Testis (tissue), 3 donors: ENCODE data around the gene GLDC. TPM values are rescaled to one million over a fixed set of nuclear protein-coding genes. Genes with fewer than 3 reads are reported as not detected.
A peak's percentile ranks its signal among the peaks of the same experiment; 100 is the strongest.

Experiments used
- DNase-seq: peaks from one replicate; pipeline ENCODE4 v3.0.0-alpha.2; 2019
- H3K27ac ChIP-seq, 2 donors: fragments of 200-600 bp; sonication (generic); one replicate each; pipeline ENCODE4 v1.5.1; 2019
- H3K27me3 ChIP-seq: fragments of 200-600 bp; sonication (generic); one replicate; pipeline ENCODE4 v1.5.1; 2019
- H3K36me3 ChIP-seq: fragments of 200-600 bp; sonication (generic); one replicate; pipeline ENCODE4 v1.5.1; 2017; ENCODE audit warnings: low read depth; ENCODE audit errors: missing control alignments
- H3K4me1 ChIP-seq: fragments of 200-600 bp; sonication (generic); one replicate; pipeline ENCODE4 v1.5.1; 2019
- H3K4me3 ChIP-seq, 2 donors: fragments of 200-600 bp; sonication (generic); one replicate each; pipeline ENCODE4 v1.5.1; 2017 to 2019
- H3K9me3 ChIP-seq: fragments of 200-600 bp; sonication (generic); one replicate; pipeline ENCODE4 v1.5.1; 2017
- CTCF ChIP-seq, 3 experiments: fragments of 450-650 bp in 2 of 3; fragments of 200-600 bp in 1 of 3; sonication (generic) in 1 of 3; IDR thresholded peaks; one replicate each; pipeline ENCODE4 v1.5.1; 2016 to 2019; ENCODE audit warnings: antibody characterized with exemption in 3 of 3, mild to moderate bottlenecking in 2 of 3, moderate library complexity in 1 of 3
- POLR2A ChIP-seq: fragments of 450-650 bp; IDR thresholded peaks from one replicate; pipeline ENCODE4 v1.6.1; 2017; ENCODE audit warnings: antibody characterized with exemption, mild to moderate bottlenecking, moderate library complexity
- WGBS, 2 donors: methylation state at CpG; one replicate each; pipeline ENCODE4 v1.1.5; 2018; 5-methylcytosine and 5-hydroxymethylcytosine counted together
- intact Hi-C: fragments of 100-400 bp; cut with DNase I; formaldehyde crosslinking; loops from one replicate; pipeline ENCODE4 v1.15.1; 2023; ENCODE audit warnings: low total_unique reads
- polyA plus RNA-seq: library from polyadenylated mRNA; stranded (reverse); fragments of 350-450 nt; fragmentation: Illumina TruSeq; extraction: RNeasy Lipid Tissue Mini Kit (QIAGEN cat#74804); gene quantifications from one replicate; pipeline ENCODE4 v1.2.3, GENCODE V29; 2014; ENCODE audit warnings: low read depth, low replicate concordance; ENCODE audit not compliant: insufficient read depth
- total RNA-seq, 2 donors: library from RNA; depleted of rRNA; stranded (reverse); fragments of >200 nt; gene quantifications; one replicate each; pipeline ENCODE4 v1.2.3, GENCODE V29; 2016

Gene GLDC
- total and polyA plus RNA-seq, 3 donors from 2014 or later: 11.4 to 12.3 (median 12.2) TPM

DNA sequence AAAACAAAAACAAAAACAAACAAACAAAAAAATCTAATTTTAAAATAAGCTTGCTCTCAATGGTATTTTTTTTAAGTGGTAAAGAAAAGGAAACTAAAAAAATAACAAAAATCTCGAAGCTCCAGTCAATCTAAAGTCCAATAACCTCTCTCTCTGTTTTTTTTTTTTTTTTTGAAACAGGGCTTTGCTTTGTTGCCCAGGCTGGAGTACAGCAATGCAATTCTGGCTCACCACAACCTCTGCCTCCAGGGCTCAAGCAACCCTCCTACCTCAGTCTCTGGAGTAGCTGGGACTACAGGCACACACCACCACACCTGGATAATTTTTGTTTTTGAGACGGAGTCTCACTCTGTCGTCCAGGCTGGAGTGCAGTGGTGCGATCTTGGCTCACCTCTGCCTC lies 25.9 kb upstream of the GLDC start:
- intact Hi-C loops: no loop called here
- no peak for TF ChIP-seq POLR2A
- no peak for TF ChIP-seq CTCF (IDR thresholded peaks at IDR 0.05)
- no peak for DNase-seq
- Histone ChIP-seq H3K9me3 (no peaks in the 10 kb centered on the region), H3K36me3 (no peaks in the 10 kb centered on the region), H3K27me3 (no peaks in the 10 kb centered on the region), H3K27ac (no peak overlapping the region), H3K4me3 (no peak overlapping the region), H3K4me1 (no peaks in the 10 kb centered on the region)
- WGBS, 2 donors: 87 to 88% methylated on average over 4 of the region's 4 CpGs

DNA sequence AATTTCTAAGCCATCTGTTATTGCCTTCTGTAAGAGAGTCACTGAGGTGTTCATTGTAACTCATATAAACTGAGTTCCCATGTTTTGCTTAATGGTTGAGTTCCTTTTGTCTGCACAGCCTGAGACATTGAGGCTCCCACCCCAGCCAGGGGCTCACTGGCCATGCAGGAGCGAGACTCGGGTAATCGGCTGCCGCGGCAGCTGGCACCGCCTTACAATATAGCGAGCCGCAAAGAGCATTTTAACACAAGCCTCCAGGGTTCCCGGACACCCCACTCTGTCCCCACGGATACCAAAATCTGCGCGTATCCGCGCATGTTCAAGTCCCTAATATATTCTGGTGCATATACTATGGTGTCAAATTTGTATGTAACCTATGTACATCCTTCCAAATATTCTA lies 24.4 kb upstream of the GLDC start:
- Histone ChIP-seq H3K4me3 (no peak overlapping the region), H3K27ac (no peak overlapping the region), H3K4me1 (no peaks in the 10 kb centered on the region), H3K27me3 (no peaks in the 10 kb centered on the region), H3K9me3 (no peaks in the 10 kb centered on the region), H3K36me3 (no peaks in the 10 kb centered on the region)
- intact Hi-C loops: no loop called here
- TF ChIP-seq CTCF (IDR thresholded peaks at IDR 0.05) (no peak), POLR2A (no peak)
- DNase-seq: no peak
- 91 to 93% methylated on average over 14 of the region's 14 CpGs for WGBS, 2 donors

GRCh38 chr9:6667633-6668280 lies 22.2 kb upstream of the GLDC start:
- no peak overlapping the region for H3K27ac ChIP-seq
- no peaks in the 10 kb centered on the region for H3K36me3 ChIP-seq
- TF ChIP-seq CTCF (IDR thresholded peaks at IDR 0.05) (peak in 2 of 3 experiments; percentile 17 to 60), POLR2A (no peak)
- no peaks in the 10 kb centered on the region for H3K27me3 ChIP-seq
- intact Hi-C loops: no loop called here
- no peaks in the 10 kb centered on the region for H3K4me1 ChIP-seq
- no peak for DNase-seq
- no peaks in the 10 kb centered on the region for H3K9me3 ChIP-seq
- WGBS, 2 donors: 46 to 59% methylated on average over 5 of the region's 5 CpGs
- H3K4me3 ChIP-seq: no peak overlapping the region

DNA sequence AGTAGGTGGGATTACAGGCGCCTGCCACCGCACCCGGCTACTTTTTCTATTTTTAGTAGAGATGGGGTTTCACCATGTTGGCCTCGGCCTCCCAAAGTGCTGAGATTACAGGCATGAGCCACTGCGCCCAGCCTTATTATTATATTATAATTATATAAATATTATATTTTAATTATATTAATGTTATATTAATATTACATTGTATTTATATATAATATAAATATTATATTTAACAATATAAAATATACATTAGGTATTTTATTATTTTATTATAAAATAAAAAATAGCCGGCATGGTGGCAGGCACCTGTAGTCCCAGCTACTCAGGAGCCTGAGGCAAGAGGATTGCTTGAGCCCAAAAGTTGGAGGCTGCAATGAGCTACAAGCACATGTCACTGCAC lies 21.6 kb upstream of the GLDC start:
- no peak overlapping the region for H3K27ac ChIP-seq
- 93 to 95% methylated on average over 6 of the region's 6 CpGs for WGBS, 2 donors
- no peak for DNase-seq
- intact Hi-C loops: no loop called here
- no peaks in the 10 kb centered on the region for H3K9me3 ChIP-seq
- H3K4me1 ChIP-seq: no peaks in the 10 kb centered on the region
- no peaks in the 10 kb centered on the region for H3K36me3 ChIP-seq
- TF ChIP-seq CTCF (IDR thresholded peaks at IDR 0.05) (no peak), POLR2A (no peak)
- no peaks in the 10 kb centered on the region for H3K27me3 ChIP-seq
- H3K4me3 ChIP-seq: no peak overlapping the region

GRCh38 chr9:6665628-6666027 lies 20.1 kb upstream of the GLDC start:
- no peak overlapping the region for H3K27ac ChIP-seq
- TF ChIP-seq POLR2A: no peak
- intact Hi-C loops: no loop called here

More at GRCh38 chr9:6665628-6666027, 20.1 kb upstream of the GLDC start:
- Histone ChIP-seq H3K36me3 (no peaks in the 10 kb centered on the region), H3K9me3 (no peaks in the 10 kb centered on the region), H3K4me3 (no peak overlapping the region), H3K27me3 (no peaks in the 10 kb centered on the region), H3K4me1 (no peaks in the 10 kb centered on the region)
- WGBS, 2 donors: 79 to 88% methylated on average over 1 of the region's 1 CpG
- DNase-seq: no peak
